Erythroblast (primary cell): ENCODE measurements around the gene GPR39.

Experiments used
- GATA1 ChIP-seq: IDR thresholded peaks from 2 replicates; pipeline ENCODE4 v1.6.1; 2011; ENCODE audit warnings: low read depth, mild to moderate bottlenecking, control low read depth, low read length, moderate library complexity
- POLR2A ChIP-seq: IDR thresholded peaks from 2 replicates; pipeline ENCODE4 v1.6.1; 2011; ENCODE audit warnings: mild to moderate bottlenecking, low read length

GRCh38 chr2:132589111-132589830, 172.7 kb downstream of the GPR39 start:
- TF ChIP-seq POLR2A = no peak
- TF ChIP-seq GATA1 = no peak
